ENCODE measurements around the gene DNAJB1. TPM values are rescaled to one million over a fixed set of nuclear protein-coding genes. Genes with fewer than 3 reads are reported as not detected.
A peak's percentile ranks its signal among the peaks of the same experiment; 100 is the strongest.
"Not testable (repeated sequence)": the region's sequence is repeated elsewhere in the genome, so short reads cannot be mapped to it uniquely, and the experiment has no call there.

The DNAJB1 gene
- polyA plus RNA-seq, 1 donor (not counting 4 experiments of a cell fraction or from before 2014, with no cell fraction given), result 265 TPM

DNA sequence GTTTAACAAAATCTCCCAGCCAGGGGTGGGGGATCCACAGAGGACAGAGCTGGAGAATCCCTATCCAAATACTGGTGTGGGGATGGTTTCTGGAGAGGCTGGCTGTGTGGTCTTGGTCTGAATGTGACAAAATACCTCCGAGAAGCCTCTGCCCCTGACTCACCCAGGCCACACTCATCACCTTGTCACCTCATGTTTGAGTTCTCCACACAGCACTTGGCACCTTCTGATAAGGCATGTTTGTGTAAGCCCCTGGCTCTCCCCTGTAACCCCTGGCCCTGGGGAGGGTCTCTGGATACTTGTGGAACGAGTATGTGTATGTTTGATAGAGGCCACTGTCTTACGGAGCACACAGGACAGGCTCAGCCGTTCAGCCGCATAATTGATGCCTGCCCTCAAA is 25.9 kb upstream of the DNAJB1 start:
- H4K20me1 ChIP-seq (ENCODE audit: control insufficient read depth, extremely low read depth, insufficient read depth, low read length), result peaks cover 5% of the 10 kb centered on the region
- TF ChIP-seq EZH2 (IDR thresholded peaks at IDR 0.05; ENCODE audit: low read length), result no peak
- TF ChIP-seq, protein P1, sequence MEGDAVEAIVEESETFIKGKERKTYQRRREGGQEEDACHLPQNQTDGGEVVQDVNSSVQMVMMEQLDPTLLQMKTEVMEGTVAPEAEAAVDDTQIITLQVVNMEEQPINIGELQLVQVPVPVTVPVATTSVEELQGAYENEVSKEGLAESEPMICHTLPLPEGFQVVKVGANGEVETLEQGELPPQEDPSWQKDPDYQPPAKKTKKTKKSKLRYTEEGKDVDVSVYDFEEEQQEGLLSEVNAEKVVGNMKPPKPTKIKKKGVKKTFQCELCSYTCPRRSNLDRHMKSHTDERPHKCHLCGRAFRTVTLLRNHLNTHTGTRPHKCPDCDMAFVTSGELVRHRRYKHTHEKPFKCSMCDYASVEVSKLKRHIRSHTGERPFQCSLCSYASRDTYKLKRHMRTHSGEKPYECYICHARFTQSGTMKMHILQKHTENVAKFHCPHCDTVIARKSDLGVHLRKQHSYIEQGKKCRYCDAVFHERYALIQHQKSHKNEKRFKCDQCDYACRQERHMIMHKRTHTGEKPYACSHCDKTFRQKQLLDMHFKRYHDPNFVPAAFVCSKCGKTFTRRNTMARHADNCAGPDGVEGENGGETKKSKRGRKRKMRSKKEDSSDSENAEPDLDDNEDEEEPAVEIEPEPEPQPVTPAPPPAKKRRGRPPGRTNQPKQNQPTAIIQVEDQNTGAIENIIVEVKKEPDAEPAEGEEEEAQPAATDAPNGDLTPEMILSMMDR (optimal IDR thresholded peaks at IDR 0.05 in 1 of 3, IDR thresholded peaks at IDR 0.05 in 1 of 3, conservative IDR thresholded peaks at IDR 0.05 in 1 of 3; ENCODE audit: extremely low read depth in 1 of 3, insufficient read depth in 2 of 3, low read length in 3 of 3), result no peak
- peaks cover 49% of the 10 kb centered on the region for H3K79me2 ChIP-seq (ENCODE audit: control insufficient read depth, insufficient read depth, low read length)
- H2AFZ ChIP-seq (ENCODE audit: control insufficient read depth, low read length), result no peak overlapping the region
- H3K9me3 ChIP-seq (ENCODE audit: control insufficient read depth, low read depth, low read length), result no peaks in the 10 kb centered on the region
- H3K4me1 ChIP-seq (ENCODE audit: control insufficient read depth, extremely low read depth, insufficient read depth, low read length), result peaks cover 29% of the 10 kb centered on the region
- no peak overlapping the region for H3K4me3 ChIP-seq (ENCODE audit: control insufficient read depth in 2 of 3, extremely low read depth in 1 of 3, insufficient read depth in 2 of 3, low read depth in 1 of 3, low read length in 3 of 3)
- H3K36me3 ChIP-seq (ENCODE audit: control insufficient read depth in 2 of 2, extremely low read depth in 1 of 2, insufficient read depth in 2 of 2, low read length in 2 of 2), result peaks cover 5 to 13% of the 10 kb centered on the region in 2 experiments
- FAIRE-seq (no peak), DNase-seq (ENCODE audit: low read depth, low spot score) (no peak)
- no peaks in the 10 kb centered on the region for H3K9me1 ChIP-seq (ENCODE audit: control insufficient read depth, extremely low read depth, insufficient read depth, low read length)
- H3K9ac ChIP-seq (ENCODE audit: control insufficient read depth, extremely low read depth, insufficient read depth, low read length), result no peak overlapping the region
- H3K27me3 ChIP-seq (ENCODE audit: control insufficient read depth, extremely low read depth, insufficient read depth, low read length), result no peaks in the 10 kb centered on the region
- no peak overlapping the region for H3K4me2 ChIP-seq (ENCODE audit: control insufficient read depth, extremely low read depth, insufficient read depth, low read depth, low read length)
- dilution Hi-C loops (cut with MboI; ENCODE audit: extremely low pct_ligation_motif_present, low sequenced_read_pairs), result no loop called here
- H3K27ac ChIP-seq (ENCODE audit: control insufficient read depth, insufficient read depth, low read length), result no peak overlapping the region

DNA sequence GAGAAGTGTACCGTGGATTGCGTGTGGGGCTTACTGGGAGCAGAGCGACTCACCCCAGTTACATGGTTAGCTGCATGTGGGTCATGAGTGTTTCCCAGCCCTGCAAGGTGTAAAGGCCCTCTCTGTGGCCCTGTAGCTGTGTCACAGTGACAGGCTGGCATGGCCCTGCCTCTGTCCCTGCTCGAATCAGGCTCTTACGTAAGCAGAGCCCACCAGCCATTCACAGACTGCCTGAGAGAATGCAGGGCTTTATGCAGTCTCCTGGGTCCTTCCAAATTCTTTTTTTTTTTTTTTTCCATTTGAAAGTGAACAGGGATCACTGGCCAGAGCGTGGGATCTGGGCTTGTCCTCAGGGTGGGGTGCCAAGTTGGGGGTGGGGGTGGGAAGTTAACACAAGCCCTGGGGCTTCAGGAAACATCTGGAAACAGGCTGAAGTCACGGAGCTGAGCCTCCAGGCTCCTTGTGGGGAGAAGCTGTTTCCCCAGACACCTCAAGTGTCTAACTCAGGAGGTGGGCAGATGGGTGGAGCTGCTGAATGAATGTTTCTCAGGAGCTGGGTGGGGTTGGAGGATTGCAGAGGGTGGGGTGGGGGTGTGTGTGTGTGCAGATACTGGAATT is 24.6 kb upstream of the DNAJB1 start:
- Histone ChIP-seq H3K79me2 (ENCODE audit: control insufficient read depth, insufficient read depth, low read length) (peaks cover 51% of the 10 kb centered on the region), H3K27me3 (ENCODE audit: control insufficient read depth, extremely low read depth, insufficient read depth, low read length) (no peaks in the 10 kb centered on the region), H3K36me3 (ENCODE audit: control insufficient read depth in 2 of 2, extremely low read depth in 1 of 2, insufficient read depth in 2 of 2, low read length in 2 of 2) (peaks cover 5 to 6% of the 10 kb centered on the region in 2 experiments), H3K9ac (ENCODE audit: control insufficient read depth, extremely low read depth, insufficient read depth, low read length) (peak overlapping the region; percentile 34), H3K27ac (ENCODE audit: control insufficient read depth, insufficient read depth, low read length) (peak overlapping the region; percentile 73), H4K20me1 (ENCODE audit: control insufficient read depth, extremely low read depth, insufficient read depth, low read length) (peaks cover 5% of the 10 kb centered on the region), H3K4me1 (ENCODE audit: control insufficient read depth, extremely low read depth, insufficient read depth, low read length) (peaks cover 34% of the 10 kb centered on the region), H3K9me3 (ENCODE audit: control insufficient read depth, low read depth, low read length) (no peaks in the 10 kb centered on the region), H3K4me2 (ENCODE audit: control insufficient read depth, extremely low read depth, insufficient read depth, low read depth, low read length) (peak overlapping the region; percentile 12), H3K4me3 (ENCODE audit: control insufficient read depth in 2 of 3, extremely low read depth in 1 of 3, insufficient read depth in 2 of 3, low read depth in 1 of 3, low read length in 3 of 3) (no peak overlapping the region), H3K9me1 (ENCODE audit: control insufficient read depth, extremely low read depth, insufficient read depth, low read length) (no peaks in the 10 kb centered on the region), H2AFZ (ENCODE audit: control insufficient read depth, low read length) (no peak overlapping the region)
- DNase-seq (ENCODE audit: low read depth, low spot score) (no peak), FAIRE-seq (peak; percentile 34)
- no peak for TF ChIP-seq EZH2 (IDR thresholded peaks at IDR 0.05; ENCODE audit: low read length)
- dilution Hi-C loops (cut with MboI; ENCODE audit: extremely low pct_ligation_motif_present, low sequenced_read_pairs), result no loop called here

DNA sequence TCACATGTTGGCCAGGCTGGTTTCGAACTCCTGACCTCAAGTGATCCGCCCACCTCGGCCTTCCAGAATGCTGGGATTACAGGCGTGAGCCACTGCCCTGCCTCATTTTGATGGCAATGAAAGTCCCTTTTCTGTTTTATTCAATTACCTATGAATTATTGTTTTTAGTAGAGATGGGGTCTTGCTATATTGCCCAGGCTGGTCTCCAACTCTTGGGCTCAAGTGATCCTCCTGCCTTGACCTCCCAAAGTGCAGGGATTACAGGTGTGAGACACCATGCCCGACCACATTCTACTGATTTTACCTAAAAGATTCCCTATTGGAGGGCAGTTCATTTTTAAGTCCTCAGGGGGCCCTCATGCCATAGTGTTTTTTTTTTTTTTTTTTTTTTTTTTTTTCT is 23.8 kb upstream of the DNAJB1 start:
- H2AFZ ChIP-seq (ENCODE audit: control insufficient read depth, low read length); H3K36me3 ChIP-seq (ENCODE audit: control insufficient read depth in 2 of 2, extremely low read depth in 1 of 2, insufficient read depth in 2 of 2, low read length in 2 of 2); H4K20me1 ChIP-seq (ENCODE audit: control insufficient read depth, extremely low read depth, insufficient read depth, low read length); H3K9ac ChIP-seq (ENCODE audit: control insufficient read depth, extremely low read depth, insufficient read depth, low read length); H3K27me3 ChIP-seq (ENCODE audit: control insufficient read depth, extremely low read depth, insufficient read depth, low read length); dilution Hi-C loops (cut with MboI; ENCODE audit: extremely low pct_ligation_motif_present, low sequenced_read_pairs); H3K4me3 ChIP-seq (ENCODE audit: control insufficient read depth in 2 of 3, extremely low read depth in 1 of 3, insufficient read depth in 2 of 3, low read depth in 1 of 3, low read length in 3 of 3); DNase-seq (ENCODE audit: low read depth, low spot score); H3K9me1 ChIP-seq (ENCODE audit: control insufficient read depth, extremely low read depth, insufficient read depth, low read length); H3K4me2 ChIP-seq (ENCODE audit: control insufficient read depth, extremely low read depth, insufficient read depth, low read depth, low read length); FAIRE-seq; H3K27ac ChIP-seq (ENCODE audit: control insufficient read depth, insufficient read depth, low read length); H3K9me3 ChIP-seq (ENCODE audit: control insufficient read depth, low read depth, low read length): not testable (repeated sequence)
- H3K79me2 ChIP-seq (ENCODE audit: control insufficient read depth, insufficient read depth, low read length), result peaks cover 52% of the 10 kb centered on the region
- peaks cover 40% of the 10 kb centered on the region for H3K4me1 ChIP-seq (ENCODE audit: control insufficient read depth, extremely low read depth, insufficient read depth, low read length)

Data from keratinocyte (primary cell).